HG02798 (cell line): ENCODE data around the gene GPT2.
A peak's percentile ranks its signal among the peaks of the same experiment; 100 is the strongest.

Source experiments
- ATAC-seq: cut with Tn5 transposase; IDR thresholded peaks from one replicate; pipeline ENCODE4 v1.9.1; 2021; ENCODE audit warnings: mild to moderate bottlenecking; ENCODE audit not compliant: unreplicated experiment, poor library complexity

Gene GPT2, protein sequence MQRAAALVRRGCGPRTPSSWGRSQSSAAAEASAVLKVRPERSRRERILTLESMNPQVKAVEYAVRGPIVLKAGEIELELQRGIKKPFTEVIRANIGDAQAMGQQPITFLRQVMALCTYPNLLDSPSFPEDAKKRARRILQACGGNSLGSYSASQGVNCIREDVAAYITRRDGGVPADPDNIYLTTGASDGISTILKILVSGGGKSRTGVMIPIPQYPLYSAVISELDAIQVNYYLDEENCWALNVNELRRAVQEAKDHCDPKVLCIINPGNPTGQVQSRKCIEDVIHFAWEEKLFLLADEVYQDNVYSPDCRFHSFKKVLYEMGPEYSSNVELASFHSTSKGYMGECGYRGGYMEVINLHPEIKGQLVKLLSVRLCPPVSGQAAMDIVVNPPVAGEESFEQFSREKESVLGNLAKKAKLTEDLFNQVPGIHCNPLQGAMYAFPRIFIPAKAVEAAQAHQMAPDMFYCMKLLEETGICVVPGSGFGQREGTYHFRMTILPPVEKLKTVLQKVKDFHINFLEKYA

DNA sequence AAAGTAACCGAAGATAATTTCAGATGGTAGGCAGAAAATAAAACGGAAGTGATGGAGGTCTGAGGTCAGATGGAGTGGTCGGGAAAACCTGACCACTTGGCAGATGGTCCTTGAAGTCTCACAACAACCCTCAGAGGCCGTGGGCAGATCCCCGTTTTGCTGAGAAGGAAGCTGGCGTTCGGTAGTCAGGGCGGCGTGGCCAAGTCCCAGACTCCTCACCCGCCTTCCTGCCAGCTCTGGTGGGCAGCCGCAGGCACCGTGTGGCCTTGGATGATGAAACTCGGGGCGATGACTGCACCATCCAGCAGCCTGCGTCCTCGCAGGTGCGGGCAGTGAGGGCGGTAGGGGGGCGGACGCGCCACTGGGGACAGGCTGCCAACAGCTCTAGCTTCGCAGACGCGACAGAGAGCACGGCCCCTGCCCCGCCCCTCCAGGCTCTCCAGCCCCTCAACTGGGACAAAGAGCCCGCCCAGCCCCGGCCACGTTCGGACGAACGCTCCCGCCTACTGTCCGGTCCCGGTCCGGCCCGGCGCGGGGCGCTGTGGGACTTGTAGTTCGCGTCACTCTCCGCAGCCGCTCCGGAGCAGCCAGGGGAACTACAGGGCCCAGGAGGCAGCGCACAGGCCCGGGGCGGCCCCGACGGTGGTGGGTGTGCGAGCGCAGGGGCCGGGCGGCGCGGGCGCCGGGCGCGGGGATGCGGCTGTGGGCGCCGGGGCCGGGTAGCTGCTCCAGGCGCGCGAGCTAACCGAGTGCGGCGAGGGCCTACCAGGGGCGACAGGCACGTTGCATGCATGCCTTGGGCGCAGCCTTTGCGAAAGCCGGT lies at the start of gene GPT2:
Gene GPT2 (plus strand): TSS at position 673 of the 823 bp plus-strand sequence. CDS start 354 bp downstream, outside the sequence.
- ATAC-seq, result peak; percentile 98

DNA sequence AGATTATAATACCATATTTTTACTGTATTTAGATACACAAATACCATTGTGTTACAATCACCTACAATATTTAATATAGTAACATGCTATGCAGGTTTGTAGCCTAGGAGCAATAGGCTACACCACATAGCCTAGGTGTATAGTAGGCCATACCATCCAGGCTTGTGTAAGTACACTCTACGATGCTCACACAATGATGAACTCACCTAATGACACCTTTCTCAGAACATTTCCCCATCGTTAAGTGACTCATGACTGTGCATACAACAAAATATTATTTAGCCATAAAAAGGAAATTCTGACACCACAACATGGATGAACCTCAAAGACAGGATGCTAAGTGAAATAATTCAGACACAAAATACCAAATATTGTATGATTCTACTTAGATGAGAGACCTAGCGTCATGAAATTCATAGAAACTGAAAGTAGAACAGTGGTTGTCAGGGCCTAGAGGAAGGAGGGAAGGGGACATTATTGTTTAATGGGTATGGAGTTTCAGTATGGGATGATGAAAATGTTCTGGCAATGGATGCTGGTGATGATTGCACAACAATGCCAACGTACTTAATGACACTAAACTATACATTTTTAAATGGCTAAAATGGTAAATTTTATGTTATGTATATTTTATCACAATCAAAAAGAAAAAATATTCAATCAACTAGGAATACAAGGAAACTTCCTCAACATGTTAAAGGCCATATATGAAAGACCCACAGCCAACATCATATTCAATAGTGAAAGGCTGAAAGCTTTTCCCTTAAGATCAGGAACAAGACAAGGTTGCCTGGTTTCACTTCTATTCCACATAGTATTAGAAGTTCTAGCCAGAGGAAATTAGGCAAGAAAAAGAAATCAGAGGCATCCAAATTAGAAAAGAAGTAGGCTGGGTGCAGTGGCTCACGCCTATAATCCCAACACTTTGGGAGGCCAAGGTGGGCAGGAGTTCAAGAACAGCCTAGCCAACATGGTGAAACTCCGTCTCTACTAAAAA lies 47.3 kb upstream of the GPT2 start:
- ATAC-seq, result no peak

DNA sequence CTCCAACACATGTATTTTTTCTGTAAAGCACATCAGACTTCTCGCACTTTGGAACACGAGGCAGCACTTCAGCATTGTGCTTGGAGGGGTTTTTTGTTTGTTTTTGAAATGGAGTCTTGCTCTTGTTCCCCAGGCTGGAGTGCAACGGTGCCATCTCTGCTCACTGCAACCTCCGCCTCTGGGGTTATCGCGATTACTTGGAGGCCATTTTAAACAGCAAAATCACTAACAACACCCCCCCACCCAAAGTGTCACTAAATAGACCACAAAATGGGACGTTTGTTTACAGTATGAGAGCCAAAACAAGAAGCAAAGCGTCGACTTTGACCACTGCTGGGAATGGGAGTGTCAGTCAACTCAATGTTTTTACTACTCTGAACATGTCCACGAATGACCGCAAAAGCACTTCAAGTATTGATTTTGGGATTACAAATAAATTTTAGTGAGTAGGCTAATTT lies 44.1 kb upstream of the GPT2 start:
- ATAC-seq, result no peak

DNA sequence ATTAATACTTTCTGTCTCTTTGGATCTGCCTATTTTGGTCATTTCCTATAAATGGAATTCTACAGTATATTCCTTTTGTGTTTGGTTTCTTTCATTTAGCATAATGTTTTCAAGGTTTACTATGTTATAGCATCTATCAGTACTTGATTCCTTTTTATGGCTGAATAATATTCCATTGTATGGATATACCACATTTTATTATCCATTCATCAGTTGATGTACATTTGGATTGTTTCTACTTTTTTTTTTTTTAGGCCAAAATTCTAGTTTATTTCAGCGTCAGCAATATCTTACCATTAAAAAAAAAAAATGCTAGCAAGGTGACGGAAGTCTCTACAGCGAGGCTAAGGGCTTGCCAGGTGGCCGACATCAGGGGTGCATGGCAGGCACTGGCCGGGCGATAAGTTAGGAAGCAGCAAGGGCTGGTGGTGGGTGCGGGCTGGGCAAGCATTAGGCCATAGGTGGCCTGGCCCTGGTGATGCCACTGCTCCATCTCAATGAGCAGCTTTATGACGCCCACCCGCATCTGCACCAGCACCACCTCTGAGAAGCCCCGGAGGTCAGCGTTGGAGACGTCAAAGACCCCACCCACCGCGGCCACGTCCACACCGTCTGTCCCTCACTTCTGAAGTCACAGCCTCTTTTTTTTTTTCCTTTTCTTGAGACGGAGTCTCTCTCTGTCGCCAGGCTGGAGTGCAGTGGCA lies 41.8 kb upstream of the GPT2 start:
- ATAC-seq, result no peak

DNA sequence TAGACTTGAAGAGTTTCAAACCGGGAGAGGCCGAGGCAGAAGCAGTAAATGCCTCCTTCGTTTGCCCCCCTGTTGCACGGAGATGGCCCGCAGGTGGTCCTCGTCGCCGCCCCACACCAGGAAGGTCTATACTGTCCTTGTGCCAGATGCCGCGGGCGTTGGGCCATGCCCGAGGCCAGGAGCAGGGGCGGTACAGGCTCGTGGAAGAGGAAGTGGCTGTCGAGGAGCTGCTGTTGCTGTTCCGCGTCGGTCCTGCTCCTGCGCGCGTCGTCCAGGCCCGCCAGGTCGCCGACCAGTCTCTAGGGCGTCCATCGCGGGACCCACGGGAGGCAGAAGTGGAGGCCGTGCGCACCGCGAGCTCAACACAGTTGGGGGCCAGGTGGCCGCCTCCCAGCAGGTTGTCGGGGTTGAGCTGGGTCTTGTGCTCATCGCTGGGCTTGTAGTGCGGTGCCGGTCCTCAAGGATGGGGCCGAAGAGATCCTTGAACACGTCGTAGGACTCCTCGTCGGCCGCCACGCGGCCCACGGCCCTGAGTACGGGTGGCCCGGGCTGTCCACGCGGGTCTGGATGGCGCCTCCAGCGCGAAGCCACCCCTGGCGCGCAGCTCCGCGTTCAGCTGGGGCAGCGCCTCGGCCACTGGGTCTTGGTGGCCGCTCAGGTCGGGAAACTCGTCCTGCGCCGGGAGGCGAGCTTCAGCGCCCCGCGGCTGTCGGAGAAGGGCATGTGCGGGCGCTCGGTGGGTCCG lies 40.1 kb upstream of the GPT2 start:
- ATAC-seq, result no peak

DNA sequence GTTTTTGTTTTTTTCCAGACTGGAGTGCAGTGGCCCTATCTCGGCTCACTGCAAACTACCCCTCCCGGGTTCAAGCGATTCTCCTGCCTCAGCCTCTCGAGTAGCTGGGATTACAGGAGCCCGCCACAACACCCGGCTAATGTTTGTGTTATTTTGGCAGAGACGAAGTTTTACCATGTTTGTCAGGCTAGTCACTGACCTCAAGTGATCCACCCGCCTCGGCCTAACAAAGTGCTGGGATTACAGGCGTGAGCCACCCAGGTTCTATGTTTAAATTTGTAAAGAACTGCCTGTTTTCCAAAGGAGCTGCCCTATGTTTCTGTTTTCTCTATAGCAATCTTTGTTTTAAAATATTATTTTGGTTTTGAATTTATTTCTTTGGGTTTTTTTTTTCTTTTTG lies 39.4 kb upstream of the GPT2 start:
- ATAC-seq, result no peak

DNA sequence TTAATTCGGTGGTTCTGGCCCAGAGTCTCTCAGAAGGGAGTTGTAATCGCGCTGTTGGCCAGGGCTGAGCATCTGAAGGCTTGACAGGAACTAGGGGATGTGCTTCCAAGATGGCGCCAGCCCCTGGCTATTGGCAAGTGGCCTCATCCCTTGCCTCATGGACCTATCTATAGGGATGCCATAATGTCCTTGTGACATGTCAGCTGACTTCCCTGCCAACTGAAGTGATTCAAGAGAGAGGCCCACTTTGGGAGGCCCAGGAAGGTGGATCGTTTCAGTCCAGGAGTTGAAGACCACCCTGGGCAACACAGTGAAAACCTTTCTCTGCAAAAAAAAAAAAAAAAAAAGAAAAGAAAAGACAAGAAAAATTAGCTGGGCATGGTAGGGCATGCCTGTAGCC lies 38.2 kb upstream of the GPT2 start:
- ATAC-seq, result no peak

DNA sequence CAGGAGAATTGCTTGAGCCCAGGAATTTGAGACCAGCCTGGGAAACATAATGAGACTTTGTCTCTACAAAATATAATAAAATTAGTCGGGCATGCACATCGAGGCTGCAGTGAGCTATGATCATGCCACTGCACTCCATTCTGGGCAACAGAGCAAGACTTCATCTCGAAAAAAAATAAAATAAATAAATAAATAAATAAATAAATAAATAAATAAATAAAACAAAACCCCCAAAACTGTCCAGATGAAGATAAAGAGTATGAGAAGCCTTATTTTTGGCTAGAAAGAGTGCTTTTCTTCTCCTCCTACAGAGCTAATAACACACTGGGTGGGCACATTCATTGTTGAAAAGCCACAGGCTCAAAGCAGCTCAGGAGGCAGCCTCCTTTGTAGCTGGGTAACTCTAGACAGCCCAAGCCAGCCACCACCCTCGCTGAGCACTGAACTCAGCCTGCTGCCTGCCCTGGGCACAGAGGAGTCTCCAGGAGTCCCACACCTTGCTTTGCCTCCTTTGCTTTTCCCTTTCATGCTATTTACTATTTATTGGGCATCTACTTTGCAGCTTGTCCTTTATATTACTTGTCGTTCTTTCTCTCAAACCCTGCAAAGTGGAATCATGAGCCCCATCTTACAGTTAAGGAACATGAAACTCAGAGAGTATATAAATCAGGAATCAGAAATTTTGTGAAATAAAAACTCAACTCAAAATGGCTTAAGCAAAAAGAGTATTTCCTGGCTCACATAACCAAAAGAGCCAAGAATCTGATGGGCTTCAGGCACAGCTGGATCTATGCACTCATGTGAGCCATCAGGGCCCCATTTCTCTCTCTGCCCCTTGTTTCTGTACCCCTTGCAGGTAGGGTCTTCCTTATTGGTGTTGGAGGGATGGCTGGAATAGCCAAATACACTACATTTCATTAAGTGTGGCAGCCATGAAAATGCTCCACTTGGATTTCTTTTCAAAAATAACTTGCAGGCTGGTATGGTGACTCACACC lies 35.1 kb upstream of the GPT2 start:
- ATAC-seq, result no peak

DNA sequence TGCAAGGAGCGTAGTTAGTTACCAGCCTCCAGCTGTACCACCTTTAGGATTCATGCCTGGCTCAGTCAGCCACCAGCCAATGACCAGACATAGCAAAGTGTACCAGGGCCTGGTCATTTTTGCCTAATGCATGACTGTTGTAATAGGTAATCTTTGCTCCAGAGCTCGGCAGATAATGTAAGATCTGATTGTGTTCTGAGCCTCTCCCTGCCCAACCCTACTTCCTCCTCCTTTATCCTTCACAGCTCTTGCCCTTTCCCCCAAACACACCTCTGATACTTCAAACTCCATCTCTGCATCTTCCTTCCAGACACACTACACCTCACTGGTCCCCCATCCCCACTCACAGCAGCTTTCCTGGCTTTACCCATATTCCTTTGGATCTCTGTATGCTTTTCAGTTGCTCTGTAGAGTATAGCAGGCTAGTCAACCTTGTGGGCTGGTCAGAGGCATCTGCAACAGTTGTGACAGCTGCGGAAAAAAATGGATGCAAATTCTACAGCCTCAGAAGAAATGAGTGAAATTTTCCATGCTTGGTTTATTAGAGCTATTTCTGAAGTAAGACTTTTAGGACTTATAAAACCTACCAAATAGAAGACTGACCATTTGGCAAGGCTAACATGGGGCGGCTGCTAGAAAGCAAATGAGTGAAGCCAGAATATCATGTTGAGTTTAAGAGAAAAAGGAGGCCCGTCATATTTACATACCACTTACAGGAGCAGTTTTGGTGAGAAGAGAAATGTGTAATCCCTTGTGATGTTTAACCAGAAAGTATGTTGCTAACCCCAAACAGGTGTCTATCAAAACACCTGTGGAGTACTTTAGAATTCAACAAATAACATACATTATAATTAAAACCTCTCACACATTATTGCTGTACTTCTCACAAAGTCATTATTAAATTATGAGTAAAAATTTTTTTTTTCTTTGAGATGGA lies 33.3 kb upstream of the GPT2 start:
- ATAC-seq, result peak; percentile 70

DNA sequence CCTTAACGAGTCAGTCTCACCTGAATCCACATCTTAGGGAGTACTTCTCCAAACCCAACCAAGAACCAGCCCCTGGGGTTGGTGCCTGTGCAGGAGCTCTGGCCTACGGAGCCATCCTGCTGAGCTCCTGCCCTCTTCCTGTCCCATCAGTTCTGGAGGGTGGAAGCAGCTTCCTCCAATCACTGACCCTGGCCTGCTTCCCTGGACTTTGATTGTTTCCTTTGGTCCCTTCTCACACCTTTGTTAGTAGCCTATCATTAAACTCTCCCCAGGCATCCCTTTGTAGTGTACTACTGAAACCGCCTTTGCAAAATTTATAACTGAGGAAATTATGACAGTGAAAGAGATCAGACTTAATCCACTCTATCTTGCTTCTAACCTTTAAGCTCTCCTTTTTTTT lies 32.0 kb upstream of the GPT2 start:
- ATAC-seq, result no peak

DNA sequence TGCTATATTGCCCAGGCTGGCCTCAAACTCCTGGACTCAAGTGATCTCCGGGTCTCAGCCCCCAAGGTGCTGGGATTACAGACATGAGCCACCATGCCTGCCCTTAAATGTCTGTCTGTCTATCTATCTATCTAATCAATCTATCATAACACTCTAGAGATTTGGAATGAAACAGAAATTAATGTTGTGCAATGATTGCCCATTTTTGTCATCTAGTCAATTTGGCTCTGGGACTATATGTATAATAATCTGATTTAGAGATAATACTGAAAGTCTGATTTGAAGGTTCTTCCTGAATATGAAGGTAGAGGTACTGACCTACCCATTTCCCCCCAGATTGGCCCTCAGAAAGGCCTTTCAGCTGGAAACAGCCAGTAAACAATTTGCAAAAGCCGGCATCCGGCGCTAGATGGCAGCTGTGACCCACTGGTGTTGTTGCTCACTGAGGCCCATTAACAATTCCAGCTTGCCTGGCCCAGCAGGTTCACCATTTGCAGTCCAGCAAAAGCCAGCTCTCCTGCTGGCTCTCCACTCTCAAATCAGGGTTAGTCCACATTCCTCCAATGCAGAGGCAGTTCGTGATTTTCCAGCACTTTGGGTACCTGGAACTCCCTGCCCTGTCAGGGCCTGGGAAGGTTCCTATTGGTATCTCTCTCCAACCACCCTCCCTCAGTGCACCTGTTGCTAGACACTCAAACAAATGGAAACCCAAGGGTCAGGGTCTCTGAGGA lies 30.3 kb upstream of the GPT2 start:
- ATAC-seq, result peak; percentile 52

DNA sequence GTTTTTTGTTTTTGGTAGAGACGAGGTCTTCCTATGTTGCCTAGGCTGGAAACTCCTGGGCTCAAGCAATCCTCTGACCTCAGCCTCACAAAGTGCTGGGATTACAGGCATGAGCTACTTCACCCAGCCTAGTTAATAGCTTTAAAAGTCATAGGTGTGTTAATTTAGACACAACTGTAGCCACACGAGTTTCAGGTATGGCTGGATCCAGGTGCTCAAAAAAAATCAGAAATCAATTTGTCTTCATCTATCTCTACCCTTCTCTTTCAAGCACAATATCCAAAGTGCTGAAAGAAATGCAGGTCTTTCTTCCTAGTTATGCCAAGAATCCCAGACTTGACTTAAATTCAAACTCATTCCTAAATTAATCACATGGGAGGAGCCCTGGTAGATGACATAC lies 29.3 kb upstream of the GPT2 start:
- ATAC-seq, result no peak

DNA sequence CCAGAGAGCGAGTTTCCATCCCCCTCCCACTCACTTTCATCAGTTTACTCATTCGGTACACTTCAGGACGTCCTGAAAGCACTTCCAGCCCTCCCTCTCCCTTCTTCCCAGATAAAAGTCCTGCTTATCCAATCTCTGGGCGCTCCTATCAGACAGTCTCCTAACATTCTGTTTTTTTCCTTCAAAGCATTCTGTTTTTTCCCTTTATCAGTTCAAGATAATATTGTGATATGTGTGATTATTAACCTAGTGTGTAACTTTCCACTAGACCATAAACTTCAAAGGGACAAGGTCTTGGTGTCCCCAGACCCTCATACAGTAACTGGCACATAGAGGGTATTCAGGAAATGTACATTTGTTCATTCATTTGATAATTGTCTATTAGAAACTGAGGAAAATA lies 28.8 kb upstream of the GPT2 start:
- ATAC-seq, result no peak

DNA sequence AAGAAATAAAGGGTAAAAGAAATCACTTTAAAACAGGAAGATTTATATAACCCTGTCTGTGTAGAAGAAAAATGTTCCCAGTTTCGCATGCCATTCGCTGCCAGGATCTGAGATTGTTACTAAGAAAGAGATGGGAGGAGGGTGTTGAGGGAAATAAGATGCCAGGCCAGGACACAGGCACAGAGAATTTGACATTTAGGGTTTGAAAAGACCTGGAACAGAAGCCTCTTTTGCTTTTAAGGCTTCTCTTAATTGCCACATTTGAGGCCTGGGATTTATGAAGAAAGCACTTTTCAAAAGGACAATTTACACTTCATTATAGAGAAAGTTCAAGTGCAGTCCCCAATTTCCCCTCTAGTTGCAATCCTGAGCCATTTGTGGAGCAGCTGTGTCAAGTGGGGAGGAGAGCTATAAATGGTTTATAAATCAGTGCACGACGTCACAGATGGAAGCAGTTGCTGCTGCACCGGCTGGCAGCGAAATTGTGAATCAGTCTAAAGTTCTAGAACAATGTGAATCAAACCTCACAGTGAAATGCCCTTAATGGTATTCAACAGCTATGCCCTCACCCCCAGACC lies 26.7 kb upstream of the GPT2 start:
- ATAC-seq, result no peak

DNA sequence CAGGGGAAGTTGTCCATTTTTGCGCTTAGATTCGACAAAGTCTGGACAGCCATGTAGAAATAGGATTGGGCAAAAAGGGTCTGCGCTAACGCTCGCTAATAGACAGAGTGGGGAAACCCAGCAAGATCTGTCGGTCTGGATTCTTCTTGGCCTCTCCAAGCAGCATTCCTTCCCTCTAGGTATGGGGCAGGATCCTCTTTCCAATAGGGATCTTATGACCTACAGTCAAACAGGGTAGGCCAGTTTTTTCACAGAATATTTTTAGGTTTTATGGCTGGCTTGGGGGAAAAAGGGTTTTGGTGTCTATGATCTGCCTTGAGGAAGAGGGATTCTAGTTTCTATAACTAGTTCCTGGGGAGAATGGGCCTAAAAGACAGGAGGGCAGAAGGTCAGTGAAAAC lies 26.0 kb upstream of the GPT2 start:
- no peak for ATAC-seq
